Measurements from ENCODE around the gene HOXD3. TPM values are rescaled to one million over a fixed set of nuclear protein-coding genes. Genes with fewer than 3 reads are reported as not detected.

The HOXD3 gene
- total and polyA plus RNA-seq, 9 donors, result 6.7 to 18.7 (median 14.8) TPM

GRCh38 chr2:176145085-176145969 is 11.8 kb upstream of the HOXD3 start:
- Histone ChIP-seq H3K4me1 (ENCODE audit: insufficient read depth) (peaks cover 15% of the 10 kb centered on the region), H3K36me3 (no peaks in the 10 kb centered on the region), H3K27ac (no peak overlapping the region), H3K4me3 (no peak overlapping the region), H3K9me3 (no peaks in the 10 kb centered on the region), H3K27me3 (no peaks in the 10 kb centered on the region)
- intact Hi-C loops (cut with DNase I), result loop anchor here in 1 of 4 donors (10.0 kb wide), 1 partner anchor 119 kb away; the partner anchor contains the start of gene MTX2
- no peak for TF ChIP-seq CTCF (IDR thresholded peaks at IDR 0.05)
- no peak for TF ChIP-seq POLR2A (IDR thresholded peaks at IDR 0.05)
- no peak for DNase-seq
- WGBS, 3 donors, result 77 to 81% (median 78%) methylated on average over 4 of the region's 4 CpGs

- no peak overlapping the region for H3K27ac ChIP-seq
Observed at GRCh38 chr2:176146101-176146500, 11.0 kb upstream of the HOXD3 start.

GRCh38 chr2:176146645-176147044 is 10.5 kb upstream of the HOXD3 start:
- peaks cover 10% of the 10 kb centered on the region for H3K4me1 ChIP-seq (ENCODE audit: insufficient read depth)
- H3K36me3 ChIP-seq, result no peaks in the 10 kb centered on the region
- H3K9me3 ChIP-seq, result no peaks in the 10 kb centered on the region
- TF ChIP-seq EP300 (IDR thresholded peaks at IDR 0.05) (no peak), CTCF (IDR thresholded peaks at IDR 0.05) (no peak), POLR2A (IDR thresholded peaks at IDR 0.05) (no peak)
- DNase-seq, result no peak
- H3K27ac ChIP-seq, result no peak overlapping the region
- H3K4me3 ChIP-seq, result no peak overlapping the region
- no peaks in the 10 kb centered on the region for H3K27me3 ChIP-seq
- intact Hi-C loops (cut with DNase I), result loop anchor here in 1 of 4 donors (10.0 kb wide), 1 partner anchor 118 kb away; the partner anchor contains the start of gene MTX2

More at GRCh38 chr2:176146101-176146500, 11.0 kb upstream of the HOXD3 start:
- WGBS, 3 donors, result 63 to 81% (median 75%) methylated on average over 6 of the region's 6 CpGs
- H3K4me3 ChIP-seq, result no peak overlapping the region
- no peak for DNase-seq
- intact Hi-C loops (cut with DNase I), result loop anchor here in 1 of 4 donors (10.0 kb wide), 1 partner anchor 119 kb away; the partner anchor contains the start of gene MTX2
- H3K27me3 ChIP-seq, result no peaks in the 10 kb centered on the region
- TF ChIP-seq POLR2A (IDR thresholded peaks at IDR 0.05), result no peak
- H3K9me3 ChIP-seq, result no peaks in the 10 kb centered on the region
- peaks cover 12% of the 10 kb centered on the region for H3K4me1 ChIP-seq (ENCODE audit: insufficient read depth)
- no peaks in the 10 kb centered on the region for H3K36me3 ChIP-seq

- no peaks in the 10 kb centered on the region for H3K27me3 ChIP-seq
- no peak overlapping the region for H3K4me3 ChIP-seq
- H3K4me1 ChIP-seq (ENCODE audit: insufficient read depth), result peaks cover 10% of the 10 kb centered on the region
- 75 to 89% (median 87%) methylated on average over 32 of the region's 32 CpGs for WGBS, 3 donors
- TF ChIP-seq POLR2A (IDR thresholded peaks at IDR 0.05), result no peak
- intact Hi-C loops (cut with DNase I), result loop anchor here in 1 of 4 donors (10.0 kb wide), 1 partner anchor 117 kb away; the partner anchor contains the start of gene MTX2
- no peak for DNase-seq
- no peaks in the 10 kb centered on the region for H3K9me3 ChIP-seq
- no peaks in the 10 kb centered on the region for H3K36me3 ChIP-seq
- H3K27ac ChIP-seq, result no peak overlapping the region
Observed at GRCh38 chr2:176147210-176147799, 9.8 kb upstream of the HOXD3 start.

GRCh38 chr2:176147800-176148496 is 9.2 kb upstream of the HOXD3 start:
- peaks cover 8% of the 10 kb centered on the region for H3K4me1 ChIP-seq (ENCODE audit: insufficient read depth)
- H3K36me3 ChIP-seq, result no peaks in the 10 kb centered on the region
- TF ChIP-seq CTCF (IDR thresholded peaks at IDR 0.05) (no peak), EP300 (IDR thresholded peaks at IDR 0.05) (no peak), POLR2A (IDR thresholded peaks at IDR 0.05) (no peak)
- DNase-seq, result peak in 2 of 5 donors; percentile 14 to 24
- peak overlapping the region; percentile 3 for H3K4me3 ChIP-seq
- H3K27ac ChIP-seq, result no peak overlapping the region
- H3K9me3 ChIP-seq, result no peaks in the 10 kb centered on the region
- no peaks in the 10 kb centered on the region for H3K27me3 ChIP-seq
- 74 to 79% (median 78%) methylated on average over 31 of the region's 31 CpGs for WGBS, 3 donors
- intact Hi-C loops (cut with DNase I), result loop anchor here in 1 of 4 donors (10.0 kb wide), 1 partner anchor 117 kb away; the partner anchor contains the start of gene MTX2
